H1 (cell line): ENCODE data around the gene AKIRIN2. TPM values are rescaled to one million over a fixed set of nuclear protein-coding genes. Genes with fewer than 3 reads are reported as not detected.

Experiments used
- CTCF ChIA-PET: fragments of 300-600 bp; sonication (Branson Sonifier 250); formaldehyde crosslinking; loops from one replicate; lab custom pipeline; 2021; ENCODE audit not compliant: partially characterized antibody; lab: Charles Lee
- POLR2A ChIA-PET: fragments of 300-600 bp; sonication (Branson Sonifier 250); formaldehyde crosslinking; loops from one replicate; lab custom pipeline; 2021; ENCODE audit warnings: inconsistent platforms; ENCODE audit not compliant: partially characterized antibody; lab: Charles Lee
- DNase-seq, 2 experiments: peaks; one replicate each; pipeline versions ENCODE4 v3.0.0 to v3.0.0-alpha.2; 2010 to 2022; ENCODE audit warnings: low spot score in 2 of 2, low read depth in 1 of 2, mixed read lengths in 1 of 2
- FAIRE-seq: peaks from 2 replicates; lab custom pipeline; 2011; peaks lifted over from hg19 to GRCh38; lab: Jason Lieb, UNC
- H2AFZ ChIP-seq: 2 replicates; pipeline ENCODE4 v1.8.1; 2012; ENCODE audit warnings: low read length, inconsistent platforms
- H2AK5ac ChIP-seq: 2 replicates; pipeline ENCODE4 v1.6.1; 2013; ENCODE audit warnings: low read depth, low read length
- H2BK120ac ChIP-seq: replicated peaks from 2 replicates; pipeline ENCODE3; 2013; ENCODE audit warnings: low read depth, low read length, inconsistent platforms
- H2BK12ac ChIP-seq: 2 replicates; pipeline ENCODE4 v1.6.1; 2013; ENCODE audit warnings: low read depth, low read length
- H2BK15ac ChIP-seq: 2 replicates; pipeline ENCODE4 v1.6.1; 2013; ENCODE audit warnings: low read length
- H2BK20ac ChIP-seq: 2 replicates; pipeline ENCODE4 v1.6.1; 2013; ENCODE audit warnings: low read length
- H2BK5ac ChIP-seq: 2 replicates; pipeline ENCODE4 v1.6.1; 2013; ENCODE audit warnings: low read depth, low read length
- H3K14ac ChIP-seq: 2 replicates; pipeline ENCODE4 v1.6.1; 2013; ENCODE audit warnings: inconsistent platforms; ENCODE audit not compliant: insufficient read length
- H3K18ac ChIP-seq: 2 replicates; pipeline ENCODE4 v1.6.1; 2013; ENCODE audit warnings: low read length; ENCODE audit errors: extremely low read depth
- H3K23ac ChIP-seq: 2 replicates; pipeline ENCODE4 v1.6.1; 2013; ENCODE audit warnings: inconsistent platforms; ENCODE audit not compliant: insufficient read length
- H3K23me2 ChIP-seq: 2 replicates; pipeline ENCODE4 v1.6.1; 2013; ENCODE audit warnings: low read depth, low read length
- H3K27ac ChIP-seq: 2 replicates; pipeline ENCODE4 v1.6.1; 2011; ENCODE audit warnings: low read depth, low read length, inconsistent platforms
- H3K27me3 ChIP-seq, 4 experiments: replicated peaks in 1 of 4; 1 replicate in 1 of 4; 2 replicates in 3 of 4; pipeline versions ENCODE4 v1.6.1 to v1.8.1; 2011 to 2013; ENCODE audit warnings: low read length in 3 of 4, mild to moderate bottlenecking in 3 of 4, inconsistent platforms in 2 of 4, mixed read lengths in 2 of 4, moderate library complexity in 1 of 4; ENCODE audit not compliant: control insufficient read depth in 3 of 4, insufficient read depth in 3 of 4; ENCODE audit errors: extremely low read depth in 1 of 4
- H3K36me3 ChIP-seq, 4 experiments: 2 replicates each; pipeline versions ENCODE4 v1.6.1 to v1.8.1; 2011 to 2013; ENCODE audit warnings: mild to moderate bottlenecking in 4 of 4, low read length in 3 of 4, moderate library complexity in 2 of 4, control low read depth in 1 of 4, inconsistent platforms in 1 of 4; ENCODE audit not compliant: insufficient read depth in 4 of 4, control insufficient read depth in 2 of 4
- H3K4ac ChIP-seq: replicated peaks from 2 replicates; pipeline ENCODE3; 2013; ENCODE audit warnings: low read length, low read depth, mixed read lengths, inconsistent platforms; ENCODE audit not compliant: insufficient read length
- H3K4me1 ChIP-seq, 4 experiments: replicated peaks in 1 of 4; 1 replicate in 1 of 4; 2 replicates in 3 of 4; pipeline versions ENCODE4 v1.6.1 to v1.8.1; 2011 to 2013; ENCODE audit warnings: low read length in 3 of 4, inconsistent platforms in 2 of 4, mixed read lengths in 1 of 4; ENCODE audit not compliant: insufficient read depth in 4 of 4, control insufficient read depth in 3 of 4
- H3K4me2 ChIP-seq, 2 experiments: 2 replicates each; pipeline versions ENCODE4 v1.6.1 to v1.8.1; 2011 to 2013; ENCODE audit warnings: low read depth in 2 of 2, low read length in 2 of 2, control low read depth in 1 of 2, inconsistent platforms in 1 of 2, mild to moderate bottlenecking in 1 of 2; ENCODE audit not compliant: insufficient read depth in 1 of 2
- H3K4me3 ChIP-seq, 4 experiments: fragments of 200-600, 300-600 bp in 1 of 4; sonication (generic), shearing (Covaris generic), sonication (Bioruptor Twin) in 1 of 4; 2 replicates each; pipeline versions ENCODE4 v1.5.1 to v1.8.1; 2011 to 2016; ENCODE audit warnings: low read length in 4 of 4, low read depth in 3 of 4, control low read depth in 2 of 4, inconsistent platforms in 2 of 4, mild to moderate bottlenecking in 2 of 4, mixed read lengths in 1 of 4, moderate library complexity in 1 of 4; ENCODE audit not compliant: insufficient read depth in 2 of 4; ENCODE audit errors: extremely low read depth in 1 of 4
- H3K56ac ChIP-seq: replicated peaks from 2 replicates; pipeline ENCODE3; 2013; ENCODE audit warnings: low read depth, mild to moderate bottlenecking, mixed read lengths, low read length, inconsistent platforms; ENCODE audit not compliant: insufficient read length
- H3K79me1 ChIP-seq: 2 replicates; pipeline ENCODE4 v1.6.1; 2013; ENCODE audit warnings: low read depth, low read length, control low read depth
- H3K79me2 ChIP-seq, 2 experiments: 2 replicates each; pipeline versions ENCODE4 v1.6.1 to v1.8.1; 2012 to 2013; ENCODE audit warnings: low read length in 2 of 2, mild to moderate bottlenecking in 2 of 2, inconsistent platforms in 1 of 2; ENCODE audit not compliant: insufficient read depth in 2 of 2, control insufficient read depth in 1 of 2
- H3K9ac ChIP-seq, 4 experiments: replicated peaks in 1 of 4; 1 replicate in 1 of 4; 2 replicates in 3 of 4; pipeline versions ENCODE4 v1.6.1 to v1.8.1; 2011 to 2013; ENCODE audit warnings: low read depth in 3 of 4, low read length in 3 of 4, control low read depth in 2 of 4, mild to moderate bottlenecking in 2 of 4, moderate library complexity in 2 of 4, inconsistent platforms in 1 of 4; ENCODE audit errors: extremely low read depth in 1 of 4
- H3K9me3 ChIP-seq, 2 experiments: 2 replicates each; pipeline versions ENCODE4 v1.6.1 to v1.8.1; 2012 to 2013; ENCODE audit warnings: mild to moderate bottlenecking in 2 of 2, moderate library complexity in 2 of 2, control low read depth in 1 of 2, inconsistent platforms in 1 of 2, low read depth in 1 of 2, low read length in 1 of 2, mixed read lengths in 1 of 2; ENCODE audit not compliant: insufficient read depth in 2 of 2
- H4K20me1 ChIP-seq, 2 experiments: replicated peaks in 1 of 2; 2 replicates each; pipeline versions ENCODE3 to v1.8.1; 2011 to 2013; ENCODE audit warnings: inconsistent platforms in 2 of 2, low read length in 2 of 2, mild to moderate bottlenecking in 1 of 2; ENCODE audit not compliant: insufficient read depth in 2 of 2, control insufficient read depth in 1 of 2
- H4K5ac ChIP-seq: 2 replicates; pipeline ENCODE4 v1.6.1; 2013; ENCODE audit warnings: low read length, low read depth, mixed read lengths, inconsistent platforms; ENCODE audit not compliant: insufficient read length
- H4K8ac ChIP-seq: 2 replicates; pipeline ENCODE4 v1.8.0; 2013; ENCODE audit warnings: mild to moderate bottlenecking, moderate library complexity, low read length, inconsistent platforms; ENCODE audit not compliant: insufficient read depth; ENCODE audit errors: extremely low read depth
- H4K91ac ChIP-seq: replicated peaks from 2 replicates; pipeline ENCODE3; 2013; ENCODE audit warnings: low read length, mixed read lengths, inconsistent platforms; ENCODE audit not compliant: insufficient read length
- HDAC2 ChIP-seq, 2 experiments: fragments of 300-600 bp in 1 of 2; sonication (generic) in 1 of 2; IDR thresholded peaks; 2 replicates each; pipeline ENCODE4 v1.6.1; 2011 to 2012; ENCODE audit warnings: low read depth in 2 of 2, low read length in 2 of 2, mild to moderate bottlenecking in 2 of 2, moderate library complexity in 2 of 2, borderline replicate concordance in 1 of 2, inconsistent platforms in 1 of 2
- KDM1A ChIP-seq: fragments of 200-600, 300-600 bp; sonication (generic); IDR thresholded peaks from 2 replicates; pipeline ENCODE4 v1.7.1; 2016; ENCODE audit warnings: mild to moderate bottlenecking, low read length, borderline replicate concordance
- POLR2A ChIP-seq, 2 experiments: IDR thresholded peaks; 1 replicate in 1 of 2; 2 replicates in 1 of 2; pipeline ENCODE4 v1.6.1; 2011; ENCODE audit warnings: low read depth in 2 of 2, low read length in 2 of 2, mild to moderate bottlenecking in 2 of 2; ENCODE audit errors: control extremely low read depth in 1 of 2
- SIN3A ChIP-seq, 2 experiments: IDR thresholded peaks in 1 of 2; conservative IDR thresholded peaks in 1 of 2; 2 replicates each; pipeline ENCODE4 v1.6.1; 2011 to 2012; ENCODE audit warnings: low read length in 2 of 2, improper control_type of control experiment in 1 of 2, low read depth in 1 of 2, mild to moderate bottlenecking in 1 of 2
- SIRT6 ChIP-seq: IDR thresholded peaks from one replicate; pipeline ENCODE4 v1.7.1; 2012; ENCODE audit warnings: low read length, inconsistent platforms
- SP4 ChIP-seq: IDR thresholded peaks from 2 replicates; pipeline ENCODE4 v1.6.1; 2012; ENCODE audit warnings: low read length, inconsistent platforms
- TAF1 ChIP-seq: IDR thresholded peaks from 2 replicates; pipeline ENCODE4 v1.6.1; 2011; ENCODE audit warnings: mild to moderate bottlenecking, low read depth, low read length
- TBP ChIP-seq: IDR thresholded peaks from 2 replicates; pipeline ENCODE4 v1.6.1; 2011; ENCODE audit warnings: low read depth, low read length, improper control_type of control experiment
- ZNF274 ChIP-seq: IDR thresholded peaks from 2 replicates; pipeline ENCODE4 v1.7.0; 2012; ENCODE audit warnings: low read length, borderline replicate concordance; ENCODE audit errors: extremely low read depth
- WGBS, 2 experiments: shearing (Covaris generic) in 1 of 2; methylation state at CpG; one replicate each; pipeline versions ENCODE4 v1.1.6 to v1.1.7; 2013 to 2015; ENCODE audit warnings: low lambda C conversion rate in 2 of 2, mixed read lengths in 2 of 2, inconsistent platforms in 1 of 2, low coverage in 1 of 2, missing lambda C conversion rate in 1 of 2; ENCODE audit not compliant: insufficient replicate concordance in 2 of 2, insufficient coverage in 1 of 2, insufficient read length in 1 of 2; ENCODE audit errors: extremely low coverage in 1 of 2, missing lambda C conversion rate in 1 of 2; 5-methylcytosine and 5-hydroxymethylcytosine counted together
- polyA plus RNA-seq, 7 experiments: library from polyadenylated mRNA; depleted of rRNA in 3 of 7; stranded (reverse) in 5 of 7; unstranded in 2 of 7; fragments of >200 nt in 5 of 7; fragments of 200-250 nt in 2 of 7; gene quantifications; 1 replicate in 5 of 7; 2 replicates in 1 of 7; 4 replicates in 1 of 7; pipeline versions ENCODE4 v1.2.1 to v1.2.3, GENCODE V29; 2011 to 2013; ENCODE audit warnings: missing spikeins in 2 of 7, mixed read lengths in 2 of 7
- total RNA-seq: library from RNA; stranded (reverse); fragmentation: NEBNext Ultra II Directional; extraction: Animal tissue kit (Norgen Biotek cat#: 25700); gene quantifications from 2 replicates; pipeline ENCODE4 v1.2.1, GENCODE V29; 2021
- TF ChIP-seq, protein P1 (sequence below): IDR thresholded peaks from 2 replicates; pipeline ENCODE4 v1.6.1; 2011; ENCODE audit warnings: low read depth, mild to moderate bottlenecking, low read length; ENCODE audit not compliant: insufficient read depth

AKIRIN2 gene
- total and polyA plus RNA-seq, 2 of the 8 experiments (the other 6 are each of a cell fraction or from before 2014, with no cell fraction given) = 35.6 to 75.3 TPM

DNA sequence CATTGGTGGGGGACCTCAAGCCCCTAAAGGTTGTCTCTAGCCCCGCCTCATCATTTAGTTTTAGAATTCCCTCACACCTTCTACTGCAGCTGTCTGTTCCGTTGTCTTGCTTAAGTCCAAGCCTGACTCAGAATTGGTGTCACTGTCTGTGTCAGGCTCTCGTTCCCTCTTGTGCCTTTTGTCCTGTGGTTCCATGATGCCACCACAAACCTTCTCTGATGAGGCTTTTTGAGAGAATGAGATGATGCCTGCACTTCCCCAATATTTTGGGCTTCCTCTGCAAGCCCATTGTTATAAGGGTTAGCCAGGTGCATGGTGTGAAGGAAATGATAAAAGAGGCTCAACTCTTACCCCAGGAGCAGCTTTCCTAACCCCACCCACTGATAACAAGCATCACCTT is 8.1 kb upstream of the AKIRIN2 start:
- no peaks in the 10 kb centered on the region for H3K79me2 ChIP-seq
- H2BK20ac ChIP-seq = no peak overlapping the region
- H3K23me2 ChIP-seq = no peaks in the 10 kb centered on the region
- H3K4me2 ChIP-seq = no peak overlapping the region
- H3K14ac ChIP-seq = no peak overlapping the region
- H3K18ac ChIP-seq = no peak overlapping the region
- POLR2A ChIA-PET = interaction anchor here (1.0 to 6.1 kb wide), 2 partner anchors 8 to 91 kb away, joined by 3 to 36 read pairs; partner anchors contain the start of gene AKIRIN2
- no peaks in the 10 kb centered on the region for H3K9me3 ChIP-seq
- H4K5ac ChIP-seq = no peak overlapping the region
- no peak for FAIRE-seq
- peak in 1 of 2 experiments; percentile 33 for DNase-seq
- no peak for TF ChIP-seq TAF1
- no peak for TF ChIP-seq TBP
- TF ChIP-seq HDAC2 (IDR thresholded peaks at IDR 0.05; ENCODE audit: borderline replicate concordance in 1 of 2, low read depth in 2 of 2, low read length in 2 of 2) = no peak
- TF ChIP-seq ZNF274 = no peak
- no peak for TF ChIP-seq SIN3A (conservative IDR thresholded peaks at IDR 0.05 in 1 of 2, IDR thresholded peaks at IDR 0.05 in 1 of 2; ENCODE audit: low read depth in 1 of 2, low read length in 2 of 2)
- TF ChIP-seq, protein P1, sequence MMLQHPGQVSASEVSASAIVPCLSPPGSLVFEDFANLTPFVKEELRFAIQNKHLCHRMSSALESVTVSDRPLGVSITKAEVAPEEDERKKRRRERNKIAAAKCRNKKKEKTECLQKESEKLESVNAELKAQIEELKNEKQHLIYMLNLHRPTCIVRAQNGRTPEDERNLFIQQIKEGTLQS = no peak
- TF ChIP-seq KDM1A = no peak
- no peak for TF ChIP-seq SIRT6
- no peak for TF ChIP-seq POLR2A (IDR thresholded peaks at IDR 0.05; ENCODE audit: control extremely low read depth in 1 of 2, low read depth in 2 of 2, low read length in 2 of 2)
- no peak for TF ChIP-seq SP4
- TF ChIP-seq, all 59 proteins: peak for 0
- Histone ChIP-seq H2BK12ac (no peak overlapping the region), H3K56ac (no peak overlapping the region), H3K9ac (no peak overlapping the region), H3K36me3 (no peaks in the 10 kb centered on the region), H4K20me1 (no peaks in the 10 kb centered on the region), H2BK5ac (no peak overlapping the region), H3K23ac (no peak overlapping the region), H3K4me1 (peaks cover 0 to 5% (median 2%) of the 10 kb centered on the region in 4 experiments; a peak in 3 of 7 replicates), H2BK120ac (no peak overlapping the region), H3K27ac (no peak overlapping the region), H3K4ac (no peak overlapping the region), H4K8ac (no peak overlapping the region), H2BK15ac (no peak overlapping the region), H3K27me3 (no peaks in the 10 kb centered on the region), H3K4me3 (no peak overlapping the region), H3K79me1 (no peaks in the 10 kb centered on the region), H4K91ac (no peak overlapping the region), H2AFZ (peak overlapping the region; percentile 84), H2AK5ac (no peak overlapping the region)
- WGBS, 2 experiments = 86% methylated on average over 3 of the region's 3 CpGs; no CpG with 5 or more reads in 1 of the 2 experiments
- CTCF ChIA-PET = interaction anchor here (0.6 kb wide), 1 partner anchor 338 kb away, joined by 3 read pairs; no protein-coding TSS in a partner anchor
